Measurements from ENCODE around the gene VPS36. TPM values are rescaled to one million over a fixed set of nuclear protein-coding genes. Genes with fewer than 3 reads are reported as not detected.
"Not testable (repeated sequence)": the region's sequence is repeated elsewhere in the genome, so short reads cannot be mapped to it uniquely, and the experiment has no call there.

VPS36 gene
- total RNA-seq, 1 experiment from 2014 or later, result 40.2 TPM

GRCh38 chr13:52411629-52412028 is 38.8 kb downstream of the VPS36 start:
- no peaks in the 10 kb centered on the region for H3K9me3 Mint-ChIP-seq (ENCODE audit: low read depth, unreplicated experiment)
- no peak for TF ChIP-seq CTCF (IDR thresholded peaks at IDR 0.05; ENCODE audit: unreplicated experiment)
- intact Hi-C loops (cut with micrococcal nuclease; ENCODE audit: unreplicated experiment), result loop anchor here (5.0 kb wide), 2 partner anchors 36 to 69 kb away; no protein-coding TSS in a partner anchor
- CTCF ChIA-PET, result interaction anchor here (0.7 to 1.0 kb wide), 3 partner anchors 30 to 748 kb away, joined by 3 to 10 read pairs (median 3); partner anchors contain the start of gene VPS36
- BruUV-seq (replicated peaks), result no TSS peak
- H3K27me3 Mint-ChIP-seq (ENCODE audit: unreplicated experiment), result no peaks in the 10 kb centered on the region
- peak; percentile 24 for DNase-seq
- H3K4me1 Mint-ChIP-seq (ENCODE audit: low read depth, unreplicated experiment), result peaks cover 19% of the 10 kb centered on the region
- H3K4me3 Mint-ChIP-seq (ENCODE audit: low read depth, unreplicated experiment), result peak overlapping the region; percentile 57
- H3K27ac Mint-ChIP-seq (ENCODE audit: unreplicated experiment), result peak overlapping the region; percentile 88
- peaks cover 6% of the 10 kb centered on the region for H3K36me3 Mint-ChIP-seq (ENCODE audit: insufficient read depth, unreplicated experiment)

- not testable (repeated sequence) for BruUV-seq (replicated peaks)
Measured at GRCh38 chr13:52408071-52408658, 42.3 kb downstream of the VPS36 start.

GRCh38 chr13:52407436-52407835 is 43.0 kb downstream of the VPS36 start:
- peaks cover 16% of the 10 kb centered on the region for H3K4me1 Mint-ChIP-seq (ENCODE audit: low read depth, unreplicated experiment)
- CTCF ChIA-PET; DNase-seq; BruUV-seq (replicated peaks); intact Hi-C loops (cut with micrococcal nuclease; ENCODE audit: unreplicated experiment); H3K4me3 Mint-ChIP-seq (ENCODE audit: low read depth, unreplicated experiment); H3K9me3 Mint-ChIP-seq (ENCODE audit: low read depth, unreplicated experiment); H3K27me3 Mint-ChIP-seq (ENCODE audit: unreplicated experiment); H3K27ac Mint-ChIP-seq (ENCODE audit: unreplicated experiment): not testable (repeated sequence)
- peaks cover 18% of the 10 kb centered on the region for H3K36me3 Mint-ChIP-seq (ENCODE audit: insufficient read depth, unreplicated experiment)

More at GRCh38 chr13:52408071-52408658, 42.3 kb downstream of the VPS36 start:
- intact Hi-C loops (cut with micrococcal nuclease; ENCODE audit: unreplicated experiment); H3K4me3 Mint-ChIP-seq (ENCODE audit: low read depth, unreplicated experiment); DNase-seq; H3K27me3 Mint-ChIP-seq (ENCODE audit: unreplicated experiment); CTCF ChIA-PET; H3K27ac Mint-ChIP-seq (ENCODE audit: unreplicated experiment); H3K9me3 Mint-ChIP-seq (ENCODE audit: low read depth, unreplicated experiment): not testable (repeated sequence)
- Mint-ChIP-seq H3K36me3 (ENCODE audit: insufficient read depth, unreplicated experiment) (peaks cover 18% of the 10 kb centered on the region), H3K4me1 (ENCODE audit: low read depth, unreplicated experiment) (peaks cover 19% of the 10 kb centered on the region)

- CTCF ChIA-PET, result no interaction called here
- no peaks in the 10 kb centered on the region for H3K27me3 Mint-ChIP-seq (ENCODE audit: unreplicated experiment)
- H3K4me3 Mint-ChIP-seq (ENCODE audit: low read depth, unreplicated experiment), result peak overlapping the region; percentile 83
- H3K27ac Mint-ChIP-seq (ENCODE audit: unreplicated experiment), result no peak overlapping the region
- H3K36me3 Mint-ChIP-seq (ENCODE audit: insufficient read depth, unreplicated experiment), result peaks cover 14% of the 10 kb centered on the region
- peaks cover 8% of the 10 kb centered on the region for H3K4me1 Mint-ChIP-seq (ENCODE audit: low read depth, unreplicated experiment)
- intact Hi-C loops (cut with micrococcal nuclease; ENCODE audit: unreplicated experiment), result no loop called here
- no TSS peak for BruUV-seq (replicated peaks)
- DNase-seq, result no peak
- no peaks in the 10 kb centered on the region for H3K9me3 Mint-ChIP-seq (ENCODE audit: low read depth, unreplicated experiment)
- TF ChIP-seq CTCF (IDR thresholded peaks at IDR 0.05; ENCODE audit: unreplicated experiment), result no peak
Measured at GRCh38 chr13:52406629-52407028, 43.8 kb downstream of the VPS36 start.

GRCh38 chr13:52405767-52406494 is 44.5 kb downstream of the VPS36 start, which contains the start of gene THSD1:
Gene THSD1, minus strand, starts transcription at chr13:52406172. Its CDS starts 3,572 bp downstream, at chr13:52402600.
- Mint-ChIP-seq H3K27ac (ENCODE audit: unreplicated experiment) (no peak within 1 kb of the TSS), H3K4me3 (ENCODE audit: low read depth, unreplicated experiment) (peak within 1 kb of the TSS; percentile 83), H3K36me3 (ENCODE audit: insufficient read depth, unreplicated experiment) (peaks cover 14% of the 10 kb centered on the region), H3K27me3 (ENCODE audit: unreplicated experiment) (no peaks in the 10 kb centered on the region), H3K9me3 (ENCODE audit: low read depth, unreplicated experiment) (no peaks in the 10 kb centered on the region), H3K4me1 (ENCODE audit: low read depth, unreplicated experiment) (peaks cover under 1% of the 10 kb centered on the region)
- no peak for TF ChIP-seq CTCF (IDR thresholded peaks at IDR 0.05; ENCODE audit: unreplicated experiment)
- peak; percentile 34 for DNase-seq
- CTCF ChIA-PET, result no interaction called here
- intact Hi-C loops (cut with micrococcal nuclease; ENCODE audit: unreplicated experiment), result no loop called here
- BruUV-seq (replicated peaks), result no TSS peak

Data from Calu3 (cell line).